Thoracic aorta (tissue), 2 donors: ENCODE results near the gene SPINT1. TPM values are rescaled to one million over a fixed set of nuclear protein-coding genes. Genes with fewer than 3 reads are reported as not detected.
"Not testable (repeated sequence)": the region's sequence is repeated elsewhere in the genome, so short reads cannot be mapped to it uniquely, and the experiment has no call there.

Experiments used
- ATAC-seq: fragments of 150-250 bp; one replicate; pipeline ENCODE4 v1.8.0; 2017; ENCODE audit warnings: low read depth; ENCODE audit not compliant: insufficient number of reproducible peaks, low FRiP score
- DNase-seq: peaks from one replicate; pipeline ENCODE4 v3.0.0-alpha.2; 2020; ENCODE audit warnings: low spot score
- H3K27ac ChIP-seq, 2 donors: fragments of 200-600 bp; sonication (generic); 1 replicate in 1 of 2; 2 replicates in 1 of 2; pipeline ENCODE4 v1.5.1; 2016; ENCODE audit warnings: mild to moderate bottlenecking in 2 of 2, moderate library complexity in 2 of 2
- H3K27me3 ChIP-seq: fragments of 200-600 bp; sonication (generic); replicated peaks from 2 replicates; pipeline ENCODE4 v1.6.0; 2016; ENCODE audit warnings: mild to moderate bottlenecking; ENCODE audit not compliant: insufficient read depth
- H3K36me3 ChIP-seq: fragments of 200-600 bp; sonication (generic); one replicate; pipeline ENCODE4 v1.5.1; 2016
- H3K4me1 ChIP-seq, 2 donors: fragments of 200-600 bp; sonication (generic); 1 replicate in 1 of 2; 2 replicates in 1 of 2; pipeline versions ENCODE4 v1.5.1 to v1.6.0; 2016; ENCODE audit warnings: low read depth in 2 of 2, mild to moderate bottlenecking in 1 of 2; ENCODE audit not compliant: control insufficient read depth in 1 of 2
- H3K4me3 ChIP-seq: fragments of 200-600 bp; sonication (generic); 2 replicates; pipeline ENCODE4 v1.5.1; 2016; ENCODE audit warnings: mild to moderate bottlenecking
- H3K9me3 ChIP-seq: fragments of 200-600 bp; sonication (generic); 2 replicates; pipeline ENCODE4 v1.5.1; 2016
- CTCF ChIP-seq: fragments of 200-600 bp; sonication (generic); IDR thresholded peaks from one replicate; pipeline ENCODE4 v1.5.1; 2019; ENCODE audit warnings: antibody characterized with exemption
- total RNA-seq, 2 donors: library from RNA; depleted of rRNA; stranded (reverse); fragments of >200 nt; gene quantifications; one replicate each; pipeline versions ENCODE4 v1.1.0 to v1.2.3, GENCODE V29; 2016

Gene SPINT1
- total RNA-seq, 2 donors from 2014 or later, result 4.6 to 4.8 TPM

DNA sequence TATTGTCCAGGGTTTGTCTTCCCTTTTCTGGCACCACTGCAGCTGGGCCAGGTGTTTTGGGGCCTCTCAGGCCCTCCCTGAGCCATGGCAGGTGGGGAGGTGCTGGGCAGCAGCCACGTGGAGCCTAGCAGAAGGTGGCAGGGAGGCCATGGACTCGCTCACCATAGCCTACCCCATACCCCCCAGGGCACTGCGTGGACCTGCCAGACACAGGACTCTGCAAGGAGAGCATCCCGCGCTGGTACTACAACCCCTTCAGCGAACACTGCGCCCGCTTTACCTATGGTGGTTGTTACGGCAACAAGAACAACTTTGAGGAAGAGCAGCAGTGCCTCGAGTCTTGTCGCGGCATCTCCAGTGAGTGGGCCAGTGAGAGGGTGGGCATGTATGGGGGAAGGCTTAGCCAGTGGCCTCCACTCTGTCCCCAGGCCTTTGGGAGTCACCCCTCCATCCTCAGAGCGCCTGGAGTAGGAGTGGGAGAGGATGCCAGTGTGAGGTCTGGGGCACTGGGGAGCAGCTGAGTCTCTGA, 11.9 kb downstream of the SPINT1 start:
- Histone ChIP-seq H3K27ac (no peak overlapping the region), H3K9me3 (no peaks in the 10 kb centered on the region), H3K4me3 (no peak overlapping the region), H3K27me3 (no peaks in the 10 kb centered on the region), H3K36me3 (no peaks in the 10 kb centered on the region), H3K4me1 (no peaks in the 10 kb centered on the region)
- TF ChIP-seq CTCF, result no peak
- DNase-seq (no peak), ATAC-seq (no peak)

GRCh38 chr15:40856746-40857145, 12.9 kb downstream of the SPINT1 start:
- H3K4me3 ChIP-seq, result no peak overlapping the region
- DNase-seq, result no peak
- H3K36me3 ChIP-seq, result no peaks in the 10 kb centered on the region
- H3K9me3 ChIP-seq, result no peaks in the 10 kb centered on the region
- no peak overlapping the region for H3K27ac ChIP-seq
- H3K27me3 ChIP-seq, result no peaks in the 10 kb centered on the region
- TF ChIP-seq CTCF, result no peak
- H3K4me1 ChIP-seq, result no peaks in the 10 kb centered on the region
- ATAC-seq, result no peak

DNA sequence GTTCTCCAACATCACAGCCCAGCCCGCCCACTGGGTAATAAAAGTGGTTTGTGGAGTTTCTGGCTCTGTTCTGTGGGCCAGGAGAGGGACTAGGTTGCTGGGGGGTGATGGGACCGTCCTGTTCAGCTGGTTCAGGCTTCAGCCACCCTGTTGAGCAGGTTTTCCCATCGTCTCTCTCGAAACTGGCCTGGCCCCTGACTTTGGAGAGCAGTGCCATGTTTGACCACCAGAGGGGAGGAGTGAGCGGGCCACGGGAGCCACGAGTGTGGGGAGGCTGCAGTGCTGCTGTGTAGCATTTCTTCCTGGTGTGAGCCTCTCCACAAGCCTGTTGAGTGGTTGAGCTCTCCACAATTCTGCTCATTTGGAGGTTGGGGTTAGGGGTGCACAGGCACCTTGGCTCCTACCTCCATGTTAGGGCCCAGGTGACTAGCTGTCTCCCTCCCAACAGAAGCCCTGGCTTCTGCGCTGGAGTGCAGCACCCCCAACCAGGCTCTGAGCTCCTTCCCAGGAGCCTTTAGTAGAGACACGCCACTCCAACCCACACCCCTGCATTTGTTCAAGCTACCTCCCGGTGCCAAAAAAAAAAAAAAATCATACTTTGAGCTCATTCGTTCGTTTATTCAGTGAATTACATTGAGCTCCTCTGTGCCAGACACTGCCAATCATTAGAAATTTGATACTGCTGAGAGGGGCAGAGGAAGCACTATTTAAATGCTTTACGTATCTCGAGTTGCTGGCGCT, 13.9 kb downstream of the SPINT1 start:
- Histone ChIP-seq H3K4me3 (no peak overlapping the region), H3K4me1 (no peaks in the 10 kb centered on the region), H3K27me3 (no peaks in the 10 kb centered on the region), H3K36me3 (no peaks in the 10 kb centered on the region), H3K9me3 (no peaks in the 10 kb centered on the region), H3K27ac (no peak overlapping the region)
- peak; percentile 63 for ATAC-seq
- peak; percentile 39 for DNase-seq
- TF ChIP-seq CTCF, result peak; percentile 91

DNA sequence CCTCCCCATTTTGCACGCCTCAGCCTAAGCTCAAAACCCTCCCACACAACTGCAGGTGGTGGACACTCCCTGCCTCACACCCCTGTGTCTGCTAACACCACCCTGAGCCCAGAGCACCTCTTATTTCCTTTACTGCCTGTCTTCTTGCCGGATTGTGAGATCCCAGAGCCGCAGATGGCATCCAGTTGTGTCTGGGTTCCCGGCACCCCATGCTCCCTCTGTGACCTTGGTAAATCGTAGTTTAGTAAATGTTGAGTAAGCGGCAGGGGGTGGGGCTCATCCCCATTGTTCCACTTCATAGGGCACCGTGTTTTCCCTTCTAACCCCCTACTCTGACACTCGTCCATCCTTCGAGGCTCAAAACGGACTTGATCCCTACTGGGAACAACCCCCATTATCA, 14.9 kb downstream of the SPINT1 start:
- Histone ChIP-seq H3K4me1 (no peaks in the 10 kb centered on the region), H3K27me3 (no peaks in the 10 kb centered on the region), H3K4me3 (no peak overlapping the region), H3K9me3 (no peaks in the 10 kb centered on the region), H3K36me3 (no peaks in the 10 kb centered on the region), H3K27ac (no peak overlapping the region)
- DNase-seq (no peak), ATAC-seq (no peak)
- no peak for TF ChIP-seq CTCF

DNA sequence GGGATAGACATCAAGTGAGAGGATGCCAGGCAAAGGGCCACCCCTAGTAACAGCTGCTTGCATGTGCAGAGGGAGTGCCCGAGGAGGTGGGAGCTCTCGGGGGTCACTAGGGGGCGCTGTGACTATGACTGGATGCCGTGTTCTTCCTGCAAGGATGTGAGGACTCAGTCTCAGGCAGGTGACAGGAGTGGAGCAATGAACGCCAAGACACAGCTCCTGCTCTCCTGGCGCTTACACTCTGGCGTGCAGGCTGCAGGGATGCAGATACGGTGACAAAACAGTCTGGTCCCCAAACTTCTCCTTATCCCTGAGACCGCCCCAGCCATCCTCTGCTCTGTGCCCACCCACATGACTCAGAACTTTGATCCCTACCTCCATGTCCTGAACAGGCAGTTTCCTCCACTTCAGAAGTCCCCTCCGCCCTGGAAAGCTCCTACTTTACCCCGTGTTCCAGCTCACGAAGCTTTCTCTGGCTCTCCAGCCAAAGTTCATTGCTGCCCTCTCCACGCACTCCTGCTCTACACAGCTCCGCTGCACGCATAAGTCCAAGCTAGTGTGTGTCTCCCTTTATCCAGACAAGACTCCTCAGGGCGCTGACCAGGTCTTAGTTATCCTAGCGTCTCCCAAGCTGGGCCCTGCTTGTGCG, 15.5 kb downstream of the SPINT1 start:
- TF ChIP-seq CTCF, result peak; percentile 62
- no peak for ATAC-seq
- Histone ChIP-seq H3K9me3 (no peaks in the 10 kb centered on the region), H3K36me3 (no peaks in the 10 kb centered on the region), H3K27ac (no peak overlapping the region), H3K4me1 (no peaks in the 10 kb centered on the region), H3K4me3 (no peak overlapping the region), H3K27me3 (no peaks in the 10 kb centered on the region)
- no peak for DNase-seq

GRCh38 chr15:40861147-40861546, 17.3 kb downstream of the SPINT1 start:
- not testable (repeated sequence) for ATAC-seq, H3K36me3 ChIP-seq, H3K4me3 ChIP-seq, H3K27ac ChIP-seq, H3K27me3 ChIP-seq, H3K4me1 ChIP-seq, DNase-seq, H3K9me3 ChIP-seq
